ENCODE measurements around the gene MACO1. TPM values are rescaled to one million over a fixed set of nuclear protein-coding genes. Genes with fewer than 3 reads are reported as not detected.

MACO1 gene
- total RNA-seq, 1 donor from 2014 or later: 16.8 TPM

GRCh38 chr1:25541889-25542658 lies 111.4 kb downstream of the MACO1 start:
- no peak for DNase-seq (ENCODE audit: low read depth in 2 of 2)

GRCh38 chr1:25543005-25543424 lies 112.3 kb downstream of the MACO1 start:
- no peak for DNase-seq (ENCODE audit: low read depth in 2 of 2)

GRCh38 chr1:25543425-25544242 lies 112.9 kb downstream of the MACO1 start, which contains the start of gene LDLRAP1:
LDLRAP1 (plus strand) TSS chr1:25543606; CDS start chr1:25543699, 93 bp downstream.
- peak; percentile 30 to 80 for DNase-seq (ENCODE audit: low read depth in 2 of 2)

GRCh38 chr1:25544243-25544764 lies 113.6 kb downstream of the MACO1 start:
- no peak for DNase-seq (ENCODE audit: low read depth in 2 of 2)

- peak in 1 of 2 donors; percentile 17 for DNase-seq (ENCODE audit: low read depth in 2 of 2)
Observed at GRCh38 chr1:25544819-25545218, 114.1 kb downstream of the MACO1 start.

- DNase-seq (ENCODE audit: low read depth in 2 of 2): no peak
Observed at GRCh38 chr1:25545767-25546166, 115.1 kb downstream of the MACO1 start.

- DNase-seq (ENCODE audit: low read depth in 2 of 2): no peak
Observed at GRCh38 chr1:25546193-25546592, 115.5 kb downstream of the MACO1 start.

- no peak for DNase-seq (ENCODE audit: low read depth in 2 of 2)
Observed at GRCh38 chr1:25548601-25549000, 117.9 kb downstream of the MACO1 start.

GRCh38 chr1:25549273-25550154 lies 118.8 kb downstream of the MACO1 start:
- peak; percentile 30 to 41 for DNase-seq (ENCODE audit: low read depth in 2 of 2)

Other genes with a start within 250 kb of the MACO1 start
- 23.3 and 23.5 TPM in 2 replicates for gene SYF2, start 198.4 kb upstream of the MACO1 start, total RNA-seq
- gene RSRP1, start 183.4 kb upstream of the MACO1 start, total RNA-seq: 96.4 and 135 TPM in 2 replicates
- 0.13 and 0.25 TPM in 2 replicates for gene RHD, start 158.4 kb upstream of the MACO1 start, total RNA-seq
- 192 and 202 TPM in 2 replicates for gene TMEM50A, start 92.6 kb upstream of the MACO1 start, total RNA-seq
- gene RHCE, start 10.1 kb upstream of the MACO1 start, total RNA-seq: 0.13 and 1.9 TPM in 2 replicates
- gene LDLRAP1, start 112.7 kb downstream of the MACO1 start, total RNA-seq: 16.2 and 16.6 TPM in 2 replicates
- gene MAN1C1, start 185.9 kb downstream of the MACO1 start, total RNA-seq: 0.26 and 0.89 TPM in 2 replicates